Left kidney (tissue), 2 donors: ENCODE results near the gene NACAD. TPM values are rescaled to one million over a fixed set of nuclear protein-coding genes. Genes with fewer than 3 reads are reported as not detected.
"Not testable (repeated sequence)": the region's sequence is repeated elsewhere in the genome, so short reads cannot be mapped to it uniquely, and the experiment has no call there.

Experiments used
- DNase-seq: peaks from one replicate; pipeline ENCODE4 v3.0.0-alpha.2; 2013
- polyA plus RNA-seq: library from polyadenylated mRNA; unstranded; fragments of 120-200 nt; gene quantifications from one replicate; pipeline ENCODE4 v1.2.1, GENCODE V29; 2013; ENCODE audit not compliant: insufficient read length

The NACAD gene
- polyA plus RNA-seq, 1 donor = 8.6 TPM

DNA sequence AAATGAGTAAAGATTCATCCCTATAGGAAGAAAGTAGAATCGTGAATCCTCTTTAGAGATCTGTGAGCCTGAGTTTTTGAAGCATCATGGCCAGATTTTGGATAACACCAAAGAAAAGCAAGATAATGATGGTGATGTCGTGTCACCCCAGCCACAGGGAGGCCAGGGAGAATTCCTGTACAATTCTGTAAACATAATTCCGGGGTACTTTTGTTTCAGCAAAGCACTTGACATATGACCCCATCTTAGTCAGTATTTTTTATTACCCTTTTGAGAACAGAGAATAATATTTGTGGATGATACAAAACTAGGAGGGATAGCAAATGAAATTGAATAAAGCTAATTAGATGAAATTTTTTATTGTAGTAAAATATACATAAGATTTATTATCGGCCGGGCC, 33.8 kb downstream of the NACAD start:
- no peak for DNase-seq

DNA sequence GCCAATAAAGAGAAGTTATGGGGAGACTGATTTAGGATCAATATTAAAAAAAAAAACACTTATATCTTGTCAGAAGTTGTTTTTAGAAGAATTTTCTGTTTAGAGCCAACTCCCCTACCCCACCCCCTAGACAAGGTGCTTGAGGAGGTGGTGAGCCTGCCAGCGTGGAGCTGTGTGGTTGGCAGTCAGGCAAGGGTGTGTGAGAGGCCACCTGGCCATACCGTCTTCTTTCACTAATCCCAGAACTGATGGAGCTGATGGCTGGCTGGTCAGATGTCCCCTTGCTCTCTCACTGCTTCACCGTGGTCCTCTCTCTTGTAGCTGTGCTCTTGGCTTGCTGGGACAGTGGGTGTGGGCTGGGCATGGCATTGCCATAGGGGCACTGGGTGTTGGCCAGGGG, 34.3 kb downstream of the NACAD start:
- no peak for DNase-seq

DNA sequence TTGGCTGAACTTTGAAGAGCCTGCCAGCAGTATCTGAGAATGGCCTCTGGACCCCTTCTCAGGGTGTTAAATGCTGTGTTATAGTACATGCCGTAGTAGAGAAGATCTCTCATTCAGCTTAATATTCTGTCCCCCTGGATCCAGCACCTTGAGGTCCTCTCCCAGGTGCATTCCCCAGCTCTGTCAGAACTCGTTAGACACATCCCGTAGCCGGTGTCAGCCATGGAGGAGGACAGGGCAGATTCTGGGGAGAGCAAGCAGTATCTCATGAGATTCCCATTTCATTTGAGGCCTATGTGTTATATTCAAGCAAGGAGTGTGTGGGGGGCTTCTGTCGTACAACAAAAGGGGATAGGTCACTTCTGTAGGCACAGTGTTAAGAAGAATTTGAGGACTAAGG, 34.8 kb downstream of the NACAD start:
- DNase-seq = no peak

DNA sequence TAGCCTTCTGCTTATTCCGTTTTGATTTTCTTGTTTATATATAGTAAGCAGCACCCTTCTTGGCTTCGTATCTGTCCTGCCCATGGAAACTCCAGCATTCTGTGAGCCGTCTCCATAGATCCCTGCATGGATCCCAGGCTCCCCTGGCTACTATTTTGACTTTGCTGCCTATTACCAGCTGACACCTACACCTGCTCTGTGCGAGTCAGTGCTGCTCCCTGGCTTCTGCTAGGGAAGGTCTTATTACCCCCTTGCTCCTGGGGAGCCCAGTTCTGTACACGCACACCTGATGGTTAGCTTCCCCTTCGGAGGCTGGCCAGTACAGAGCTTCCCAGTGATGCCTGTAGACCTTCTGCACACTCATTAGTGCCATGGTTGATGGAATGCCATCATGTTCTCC, 35.4 kb downstream of the NACAD start:
- no peak for DNase-seq

DNA sequence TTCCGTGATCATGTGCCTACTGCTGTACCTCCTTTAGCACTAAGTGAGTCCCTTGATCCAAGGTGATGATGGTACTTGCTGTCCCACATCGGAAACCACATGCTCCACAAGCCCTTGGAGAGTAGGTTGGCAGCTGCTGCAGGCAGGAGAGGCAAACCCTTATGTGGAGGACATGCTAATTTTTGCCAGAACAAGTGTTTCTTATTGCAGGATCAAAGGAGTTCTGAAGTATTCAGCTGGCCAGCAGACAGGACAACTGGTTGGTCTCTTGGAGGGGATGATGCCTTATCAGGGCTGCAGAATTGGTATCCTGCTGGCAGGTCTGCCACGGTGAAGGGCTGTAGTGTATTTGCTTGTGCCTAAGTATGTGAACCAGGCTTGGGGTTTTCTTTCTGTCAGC, 36.8 kb downstream of the NACAD start:
- no peak for DNase-seq

DNA sequence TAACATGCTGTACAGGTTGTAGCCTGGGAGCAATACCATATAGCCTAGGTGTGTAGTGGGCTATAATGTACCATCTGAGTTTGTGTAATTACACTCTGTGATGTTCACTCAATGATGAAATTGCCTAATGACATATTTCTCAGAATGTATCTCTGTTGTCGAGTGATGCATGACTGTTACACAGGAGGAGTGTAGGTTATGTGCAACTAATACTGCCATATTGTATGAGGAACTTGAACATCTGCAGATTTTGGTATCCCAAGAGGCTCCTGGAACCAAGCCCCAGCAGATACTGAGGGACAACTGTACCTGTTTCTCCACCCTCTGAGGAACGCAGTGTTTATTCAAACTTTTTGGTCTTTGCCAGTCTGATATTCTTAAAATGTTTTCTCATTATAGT, 38.6 kb downstream of the NACAD start:
- DNase-seq = no peak

DNA sequence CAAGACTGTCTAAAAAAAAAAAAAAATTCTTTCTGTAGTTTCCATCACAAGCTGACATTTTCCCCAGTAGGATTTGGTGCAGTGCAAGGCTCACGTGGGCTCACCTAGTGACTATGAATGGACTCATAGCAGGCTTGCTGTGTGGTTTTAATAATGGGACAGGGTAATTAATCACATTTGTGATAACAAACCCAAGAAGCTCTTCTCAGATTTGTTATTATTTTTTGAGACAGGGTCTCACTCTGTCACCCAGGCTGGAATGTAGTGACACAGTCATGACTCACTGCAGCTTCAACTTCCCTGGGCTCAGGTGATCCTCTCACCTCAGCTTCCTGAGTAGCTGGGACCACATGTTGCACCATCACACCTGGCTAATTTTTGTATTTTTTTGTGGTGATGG, 40.0 kb downstream of the NACAD start:
- no peak for DNase-seq

DNA sequence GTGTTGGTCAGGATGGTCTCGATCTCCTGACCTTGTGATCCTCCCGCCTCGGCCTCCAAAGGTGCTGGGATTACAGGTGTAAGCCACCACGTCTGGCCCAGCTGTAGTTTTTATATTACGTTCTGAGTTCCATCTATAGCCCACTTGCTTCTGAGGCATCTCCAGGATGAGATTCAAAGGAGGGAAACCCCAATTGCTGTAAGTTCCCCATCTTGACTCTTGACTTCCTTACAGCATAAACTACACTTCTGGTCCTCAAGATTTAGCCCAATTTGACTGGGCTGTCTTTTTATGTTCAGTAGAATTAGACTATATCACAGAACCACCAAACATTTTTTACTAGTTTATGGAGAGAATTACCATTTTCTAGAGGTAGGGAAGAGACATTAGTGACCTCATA, 44.4 kb downstream of the NACAD start:
- no peak for DNase-seq

DNA sequence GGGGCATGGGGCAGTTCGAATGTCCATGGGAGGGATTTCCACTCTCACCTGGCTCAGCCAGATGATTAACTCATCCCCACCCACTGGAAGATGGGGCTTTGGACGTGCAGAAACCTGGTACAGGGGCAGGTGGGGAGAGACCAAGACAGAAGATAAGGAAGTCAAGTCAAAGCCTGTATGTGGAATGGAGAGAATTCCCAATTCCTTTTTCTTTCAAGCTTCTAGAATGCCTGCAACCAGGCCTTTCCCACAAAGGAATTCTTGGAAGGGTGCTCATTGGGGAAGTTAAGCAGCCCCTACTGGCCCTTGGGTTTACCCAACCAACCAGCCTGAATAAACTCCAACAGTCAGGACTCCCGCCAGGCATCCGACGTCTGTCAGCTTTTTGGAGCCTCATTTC, 49.7 kb downstream of the NACAD start:
- no peak for DNase-seq

DNA sequence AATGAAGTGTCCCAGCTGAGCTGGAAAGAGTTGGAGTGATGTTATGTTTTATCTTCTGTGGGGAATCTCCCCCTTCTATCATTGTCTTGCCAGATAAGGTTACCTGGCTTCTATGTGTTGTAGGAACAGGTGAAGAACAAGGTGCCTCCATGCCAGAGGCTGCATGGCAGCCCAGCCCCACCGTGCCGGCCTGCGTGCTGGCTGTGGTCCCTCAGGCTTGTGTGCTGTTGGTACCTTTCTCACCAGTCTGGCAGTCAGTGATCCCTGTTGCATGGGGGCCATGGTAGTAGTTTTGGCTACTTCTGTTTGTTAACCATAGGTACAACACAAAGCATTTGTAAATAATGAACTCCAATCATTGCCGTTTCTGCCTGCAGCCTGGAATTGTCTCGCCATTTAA, 50.9 kb downstream of the NACAD start:
- no peak for DNase-seq

DNA sequence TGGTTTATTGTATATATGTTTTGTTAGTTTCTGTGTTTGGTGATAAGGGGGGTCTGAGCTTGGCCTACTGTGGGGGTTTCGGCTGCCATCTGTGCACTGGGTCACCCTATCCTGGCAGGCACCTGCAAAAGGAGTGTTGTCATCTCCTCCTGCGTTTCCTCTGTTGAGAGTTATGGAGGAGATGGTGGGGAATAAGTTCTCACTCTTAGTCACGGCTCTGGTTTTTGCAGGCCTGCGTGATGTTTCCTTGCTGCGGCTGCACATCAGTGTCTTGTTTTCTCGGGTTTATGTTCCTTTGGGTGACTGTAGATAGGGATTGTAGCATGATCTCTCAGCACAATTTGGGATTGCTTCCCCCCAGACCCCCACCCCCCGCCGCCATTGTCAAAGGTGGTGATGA, 52.0 kb downstream of the NACAD start:
- no peak for DNase-seq

DNA sequence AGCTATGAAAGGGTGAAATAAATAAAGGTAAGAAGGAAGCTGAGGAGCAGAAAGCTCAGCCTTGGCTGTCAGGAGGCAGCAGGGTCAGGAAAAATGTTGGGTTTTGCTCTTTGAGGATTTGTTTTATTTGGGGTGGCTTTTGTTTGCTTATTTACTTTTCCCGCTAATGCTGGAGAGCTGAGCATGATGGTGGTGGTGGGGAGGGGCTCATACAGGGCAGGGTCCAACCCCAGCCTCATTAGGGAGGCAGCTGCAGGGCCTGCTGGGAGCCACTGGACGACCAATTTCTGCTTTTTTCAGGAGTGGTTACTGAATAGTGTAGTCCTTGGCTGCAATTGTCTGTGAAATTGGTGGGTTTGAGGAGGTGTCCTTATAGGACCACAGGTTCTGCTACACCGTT, 52.5 kb downstream of the NACAD start:
- DNase-seq = no peak

DNA sequence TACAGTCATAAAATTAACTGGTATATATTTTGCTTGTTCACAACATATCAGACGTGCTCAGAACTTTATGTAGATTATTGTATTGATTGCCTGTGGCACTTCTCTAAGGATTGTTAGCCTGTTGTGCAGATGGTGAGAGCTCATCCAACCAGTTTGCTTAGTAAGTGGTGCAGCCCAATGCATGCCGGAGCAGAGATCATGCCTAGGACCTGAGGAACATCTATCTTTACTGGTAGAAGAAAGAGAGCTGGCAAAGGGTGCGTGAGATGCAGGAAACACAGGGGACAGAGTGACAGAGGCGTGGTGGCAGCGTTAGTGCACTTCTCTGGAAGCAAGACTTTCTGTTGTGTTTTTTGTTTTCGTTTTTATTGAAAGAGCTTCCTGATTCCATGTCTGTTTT, 52.9 kb downstream of the NACAD start:
- DNase-seq = no peak

DNA sequence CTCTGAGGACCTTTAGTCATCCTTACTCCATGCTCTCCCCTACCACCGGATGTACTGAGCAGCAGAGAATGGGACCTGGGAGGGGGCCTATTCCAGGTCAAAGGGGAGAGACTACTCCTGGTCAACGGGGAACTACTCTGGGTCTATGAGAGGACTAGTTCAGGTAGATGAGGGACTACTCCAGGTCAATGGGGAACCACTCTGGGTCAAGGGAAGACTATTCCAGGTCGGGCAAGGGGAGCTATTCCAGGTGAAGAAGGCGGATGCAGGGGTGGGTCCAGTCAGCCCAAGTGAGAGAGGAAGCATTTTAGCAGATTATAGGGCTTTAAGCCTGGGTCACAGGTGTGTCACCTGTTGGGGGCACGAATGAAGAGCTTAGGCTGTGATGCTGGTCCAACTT, 53.4 kb downstream of the NACAD start:
- DNase-seq = no peak

DNA sequence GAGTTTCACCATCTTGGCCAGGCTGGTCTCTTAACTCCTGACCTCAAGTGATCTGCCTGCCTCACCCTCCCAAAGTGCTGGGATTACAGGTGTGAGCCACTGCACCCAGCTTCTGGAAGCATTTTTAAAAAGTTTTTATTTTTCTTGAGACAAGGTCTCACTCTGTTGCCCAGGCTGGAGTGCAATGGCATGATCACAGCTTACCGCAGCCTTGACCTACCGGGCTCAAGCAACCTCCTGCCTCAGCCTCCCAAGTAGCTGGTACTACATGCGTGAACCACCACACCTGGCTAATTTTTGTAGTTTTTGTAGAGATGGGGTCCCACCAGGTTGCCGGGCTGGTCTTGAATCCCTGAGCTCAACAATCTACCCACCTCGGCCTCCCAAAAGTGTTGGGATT, 54.1 kb downstream of the NACAD start:
- DNase-seq = not testable (repeated sequence)

DNA sequence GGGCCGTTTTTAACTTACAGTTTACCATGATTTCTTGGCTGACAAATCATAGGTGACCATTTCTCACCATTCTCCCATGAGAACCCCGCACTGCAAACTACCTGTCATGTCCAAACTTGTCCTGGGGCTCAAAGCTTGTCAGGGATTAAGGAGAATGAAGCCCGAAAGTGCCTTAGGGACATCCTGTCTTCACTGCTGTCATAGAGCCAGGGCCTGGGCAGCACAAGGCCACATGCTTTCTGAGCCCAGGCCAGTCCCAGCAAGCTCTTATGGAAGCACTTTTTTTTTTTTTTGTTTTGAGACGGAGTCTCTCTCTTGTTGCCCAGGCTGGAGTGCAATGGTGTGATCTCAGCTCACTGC, 54.9 kb downstream of the NACAD start:
- DNase-seq = no peak

DNA sequence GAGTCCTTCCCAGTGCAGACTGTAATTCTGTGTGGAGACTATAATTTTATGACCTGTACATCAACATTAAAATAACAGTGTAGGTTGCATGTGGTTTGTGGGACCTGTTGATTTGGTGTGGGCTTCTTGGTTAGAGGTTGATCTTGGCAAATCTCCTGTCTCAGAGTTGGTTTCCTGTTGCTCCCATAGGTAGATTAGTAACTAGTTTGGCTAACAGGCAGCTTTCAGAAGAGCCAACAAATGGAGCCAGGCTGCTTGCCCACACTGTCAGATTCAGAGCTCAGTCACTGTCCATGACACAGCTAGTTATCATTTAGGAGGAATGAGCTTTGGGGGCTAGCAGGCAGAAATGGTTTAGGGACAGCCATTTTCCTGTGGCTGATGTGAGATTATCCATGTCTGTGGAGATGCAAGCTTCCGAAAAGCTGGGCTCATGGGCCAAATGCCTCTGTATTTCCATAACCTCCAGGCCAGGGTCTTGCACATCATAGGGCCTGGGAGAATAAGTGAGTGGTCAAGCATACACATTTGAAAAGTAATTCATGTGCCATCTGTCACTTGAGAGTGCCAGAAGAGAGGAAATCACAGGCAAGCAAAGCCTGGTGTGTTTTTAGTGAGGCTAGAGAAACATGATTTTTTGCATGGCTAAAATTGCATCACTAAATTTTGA, 55.4 kb downstream of the NACAD start:
- no peak for DNase-seq

DNA sequence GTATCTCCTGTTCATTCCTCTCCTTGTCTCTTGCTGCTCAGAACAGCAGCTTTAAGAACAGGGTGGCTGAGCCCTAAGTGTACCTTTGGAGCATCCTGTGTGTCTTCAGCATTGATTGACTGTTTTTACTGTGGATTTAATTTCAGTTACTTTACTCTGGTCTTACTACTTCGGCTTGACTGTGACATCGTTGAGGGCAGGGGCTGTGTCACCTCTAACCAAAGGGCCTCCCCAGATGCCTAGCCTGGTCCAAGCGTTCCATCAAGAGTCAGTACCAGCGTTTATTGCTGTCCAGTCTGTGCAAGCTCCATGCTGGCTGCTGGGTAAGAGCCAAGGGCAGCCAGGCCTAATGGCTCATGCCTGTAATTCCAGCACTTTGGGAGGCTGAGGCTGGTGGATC, 56.3 kb downstream of the NACAD start:
- no peak for DNase-seq

DNA sequence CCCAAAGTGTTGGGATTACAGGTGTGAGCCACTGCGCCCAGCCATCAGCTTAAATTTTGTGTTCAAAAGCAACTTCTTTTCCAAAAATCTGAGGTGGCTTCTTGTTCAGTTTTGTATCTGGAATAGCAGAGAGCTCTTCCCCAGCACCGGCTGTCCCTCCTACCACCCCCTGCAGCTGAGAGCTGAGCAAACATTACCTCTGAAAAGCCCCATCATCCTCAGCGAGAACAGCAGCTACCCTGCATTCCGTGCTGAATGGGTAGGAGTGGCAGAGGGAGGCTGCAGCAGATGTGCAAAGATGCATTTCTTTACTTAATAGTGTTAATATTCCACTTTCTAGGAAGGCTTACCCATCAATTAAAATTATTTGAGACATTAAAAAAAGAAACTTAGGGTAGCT, 56.9 kb downstream of the NACAD start:
- DNase-seq = no peak

Other genes with a start within 250 kb of the NACAD start
- gene H2AZ2, start 240.9 kb downstream of the NACAD start, polyA plus RNA-seq = 291 TPM
- 43.5 TPM for gene PURB, start 203.4 kb downstream of the NACAD start, polyA plus RNA-seq
- gene MYO1G, start 110.0 kb downstream of the NACAD start, polyA plus RNA-seq = 0.53 TPM
- gene CCM2, start 88.8 kb downstream of the NACAD start, polyA plus RNA-seq = 27.0 TPM
- gene TBRG4, start 22.7 kb upstream of the NACAD start, polyA plus RNA-seq = 55.2 TPM
- 8.2 TPM for gene RAMP3, start 68.8 kb upstream of the NACAD start, polyA plus RNA-seq